ENCODE data around the gene TEX264.

GRCh38 chr3:51721062-51721745 lies 50.2 kb downstream of the TEX264 start:
- TF ChIP-seq POLR2AphosphoS5 (IDR thresholded peaks at IDR 0.05; ENCODE audit: low read depth, low read length): no peak
- TF ChIP-seq, protein P1, sequence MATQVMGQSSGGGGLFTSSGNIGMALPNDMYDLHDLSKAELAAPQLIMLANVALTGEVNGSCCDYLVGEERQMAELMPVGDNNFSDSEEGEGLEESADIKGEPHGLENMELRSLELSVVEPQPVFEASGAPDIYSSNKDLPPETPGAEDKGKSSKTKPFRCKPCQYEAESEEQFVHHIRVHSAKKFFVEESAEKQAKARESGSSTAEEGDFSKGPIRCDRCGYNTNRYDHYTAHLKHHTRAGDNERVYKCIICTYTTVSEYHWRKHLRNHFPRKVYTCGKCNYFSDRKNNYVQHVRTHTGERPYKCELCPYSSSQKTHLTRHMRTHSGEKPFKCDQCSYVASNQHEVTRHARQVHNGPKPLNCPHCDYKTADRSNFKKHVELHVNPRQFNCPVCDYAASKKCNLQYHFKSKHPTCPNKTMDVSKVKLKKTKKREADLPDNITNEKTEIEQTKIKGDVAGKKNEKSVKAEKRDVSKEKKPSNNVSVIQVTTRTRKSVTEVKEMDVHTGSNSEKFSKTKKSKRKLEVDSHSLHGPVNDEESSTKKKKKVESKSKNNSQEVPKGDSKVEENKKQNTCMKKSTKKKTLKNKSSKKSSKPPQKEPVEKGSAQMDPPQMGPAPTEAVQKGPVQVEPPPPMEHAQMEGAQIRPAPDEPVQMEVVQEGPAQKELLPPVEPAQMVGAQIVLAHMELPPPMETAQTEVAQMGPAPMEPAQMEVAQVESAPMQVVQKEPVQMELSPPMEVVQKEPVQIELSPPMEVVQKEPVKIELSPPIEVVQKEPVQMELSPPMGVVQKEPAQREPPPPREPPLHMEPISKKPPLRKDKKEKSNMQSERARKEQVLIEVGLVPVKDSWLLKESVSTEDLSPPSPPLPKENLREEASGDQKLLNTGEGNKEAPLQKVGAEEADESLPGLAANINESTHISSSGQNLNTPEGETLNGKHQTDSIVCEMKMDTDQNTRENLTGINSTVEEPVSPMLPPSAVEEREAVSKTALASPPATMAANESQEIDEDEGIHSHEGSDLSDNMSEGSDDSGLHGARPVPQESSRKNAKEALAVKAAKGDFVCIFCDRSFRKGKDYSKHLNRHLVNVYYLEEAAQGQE (IDR thresholded peaks at IDR 0.05; ENCODE audit: insufficient read depth in 1 of 2, low read depth in 2 of 2, low read length in 2 of 2): no peak
